Body of pancreas (tissue), 4 donors: ENCODE results near the gene MAP3K5. TPM values are rescaled to one million over a fixed set of nuclear protein-coding genes. Genes with fewer than 3 reads are reported as not detected.
A peak's percentile ranks its signal among the peaks of the same experiment; 100 is the strongest.
"Not testable (repeated sequence)": the region's sequence is repeated elsewhere in the genome, so short reads cannot be mapped to it uniquely, and the experiment has no call there.

Experiments
- ATAC-seq: fragments of 150-250 bp; one replicate; pipeline ENCODE4 v1.9.1; 2016
- DNase-seq, 4 donors: peaks; one replicate each; pipeline ENCODE4 v3.0.0-alpha.2; 2019
- H3K27ac ChIP-seq, 4 donors: fragments of 200-600 bp; sonication (generic); 1 replicate in 3 of 4; 2 replicates in 1 of 4; pipeline versions ENCODE4 v1.5.1 to v1.6.1; 2016 to 2019; ENCODE audit warnings: mild to moderate bottlenecking in 1 of 4, mixed read lengths in 1 of 4, moderate library complexity in 1 of 4
- H3K27me3 ChIP-seq, 2 donors: fragments of 200-600 bp; sonication (generic); one replicate each; pipeline ENCODE4 v1.6.0; 2016; ENCODE audit warnings: mild to moderate bottlenecking in 1 of 2
- H3K36me3 ChIP-seq, 2 donors: fragments of 200-600 bp; sonication (generic); replicated peaks in 1 of 2; 2 replicates each; pipeline ENCODE4 v1.5.1; 2016; ENCODE audit warnings: low read depth in 2 of 2; ENCODE audit not compliant: insufficient read depth in 1 of 2
- H3K4me1 ChIP-seq: fragments of 200-600 bp; sonication (generic); one replicate; pipeline ENCODE4 v1.6.0; 2016
- H3K4me3 ChIP-seq, 2 donors: fragments of 200-600 bp; sonication (generic); 1 replicate in 1 of 2; 2 replicates in 1 of 2; pipeline ENCODE4 v1.5.1; 2016 to 2019
- H3K9me3 ChIP-seq, 3 donors: fragments of 200-600 bp; sonication (generic); 1 replicate in 2 of 3; 2 replicates in 1 of 3; pipeline ENCODE4 v1.5.1; 2016
- CTCF ChIP-seq, 7 experiments: fragments of 450-650 bp in 4 of 7; fragments of 200-600 bp in 3 of 7; sonication (generic) in 3 of 7; IDR thresholded peaks; one replicate each; pipeline ENCODE4 v1.5.1; 2016 to 2019; ENCODE audit warnings: antibody characterized with exemption in 7 of 7
- POLR2A ChIP-seq, 3 donors: fragments of 450-650 bp; IDR thresholded peaks; one replicate each; pipeline ENCODE4 v1.6.1; 2016; ENCODE audit warnings: antibody characterized with exemption in 3 of 3, mild to moderate bottlenecking in 2 of 3
- WGBS, 2 donors: methylation state at CpG; one replicate each; pipeline ENCODE4 v1.1.5; 2017; 5-methylcytosine and 5-hydroxymethylcytosine counted together
- intact Hi-C: fragments of 100-400 bp; cut with DNase I; formaldehyde crosslinking; loops from one replicate; pipeline ENCODE4 v1.15.1; 2023
- total RNA-seq, 2 donors: library from RNA; depleted of rRNA; stranded (reverse); fragments of >200 nt; gene quantifications; one replicate each; pipeline ENCODE4 v1.1.0, GENCODE V29; 2016

MAP3K5 gene
- total RNA-seq, 2 donors from 2014 or later, result 33.7 to 36.9 TPM

- ATAC-seq (peak; percentile 48), DNase-seq (peak; percentile 41 to 78 (median 72))
- 26 to 51% methylated on average over 2 of the region's 2 CpGs for WGBS, 2 donors
- intact Hi-C loops, result no loop called here
- Histone ChIP-seq H3K4me3 (no peak overlapping the region), H3K4me1 (peaks cover 32% of the 10 kb centered on the region), H3K27me3 (no peaks in the 10 kb centered on the region), H3K36me3 (no peaks in the 10 kb centered on the region), H3K27ac (peak overlapping the region; percentile 65 to 98 (median 98)), H3K9me3 (no peaks in the 10 kb centered on the region)
- TF ChIP-seq CTCF (IDR thresholded peaks at IDR 0.05), result no peak
- TF ChIP-seq POLR2A (IDR thresholded peaks at IDR 0.05), result no peak
Measured at GRCh38 chr6:136820561-136820960, 28.3 kb upstream of the MAP3K5 start.

GRCh38 chr6:136816656-136817055 is 24.4 kb upstream of the MAP3K5 start:
- H3K36me3 ChIP-seq, result no peaks in the 10 kb centered on the region
- intact Hi-C loops, result no loop called here

GRCh38 chr6:136815608-136816007 is 23.3 kb upstream of the MAP3K5 start:
- ATAC-seq, H3K27me3 ChIP-seq, H3K9me3 ChIP-seq, intact Hi-C loops, DNase-seq, H3K4me3 ChIP-seq, H3K27ac ChIP-seq, H3K36me3 ChIP-seq: not testable (repeated sequence)
- H3K4me1 ChIP-seq, result peaks cover 15% of the 10 kb centered on the region
- 88% methylated on average over 1 of the region's 1 CpG for WGBS, 2 donors

More at GRCh38 chr6:136816656-136817055, 24.4 kb upstream of the MAP3K5 start:
- WGBS, 2 donors, result 54 to 56% methylated on average over 2 of the region's 2 CpGs
- TF ChIP-seq CTCF (IDR thresholded peaks at IDR 0.05), result no peak
- TF ChIP-seq POLR2A (IDR thresholded peaks at IDR 0.05), result no peak
- DNase-seq (no peak), ATAC-seq (no peak)
- peaks cover 18% of the 10 kb centered on the region for H3K4me1 ChIP-seq
- H3K4me3 ChIP-seq, result no peak overlapping the region
- no peaks in the 10 kb centered on the region for H3K9me3 ChIP-seq
- H3K27ac ChIP-seq, result no peak overlapping the region
- no peaks in the 10 kb centered on the region for H3K27me3 ChIP-seq

GRCh38 chr6:136812174-136812573 is 19.9 kb upstream of the MAP3K5 start:
- no peaks in the 10 kb centered on the region for H3K9me3 ChIP-seq
- no peak overlapping the region for H3K4me3 ChIP-seq
- no peaks in the 10 kb centered on the region for H3K4me1 ChIP-seq
- intact Hi-C loops, result no loop called here
- no peaks in the 10 kb centered on the region for H3K27me3 ChIP-seq
- H3K27ac ChIP-seq, result no peak overlapping the region
- no peaks in the 10 kb centered on the region for H3K36me3 ChIP-seq
- no peak for DNase-seq
- ATAC-seq, result peak; percentile 21
- 64 to 69% methylated on average over 2 of the region's 2 CpGs for WGBS, 2 donors
- TF ChIP-seq POLR2A (IDR thresholded peaks at IDR 0.05) (no peak), CTCF (IDR thresholded peaks at IDR 0.05) (no peak)

- Histone ChIP-seq H3K9me3 (no peaks in the 10 kb centered on the region), H3K27ac (no peak overlapping the region), H3K4me1 (no peaks in the 10 kb centered on the region), H3K36me3 (no peaks in the 10 kb centered on the region), H3K4me3 (no peak overlapping the region), H3K27me3 (no peaks in the 10 kb centered on the region)
- intact Hi-C loops, result no loop called here
- ATAC-seq, result no peak
- no peak for TF ChIP-seq POLR2A (IDR thresholded peaks at IDR 0.05)
- no peak for TF ChIP-seq CTCF (IDR thresholded peaks at IDR 0.05)
- no peak for DNase-seq
Measured at GRCh38 chr6:136811272-136811671, 19.0 kb upstream of the MAP3K5 start.
